Sigmoid colon (tissue), 3 donors: ENCODE results near the gene PTK7.

ENCODE experiments used
- CTCF ChIP-seq, 4 experiments: fragments of 450-650 bp in 3 of 4; fragments of 200-600 bp in 1 of 4; IDR thresholded peaks; one replicate each; pipeline ENCODE4 v1.5.1; 2016 to 2019; ENCODE audit warnings: antibody characterized with exemption in 4 of 4, mild to moderate bottlenecking in 3 of 4, moderate library complexity in 2 of 4
- POLR2A ChIP-seq, 2 donors: fragments of 450-650 bp; IDR thresholded peaks; one replicate each; pipeline ENCODE4 v1.6.1; 2016; ENCODE audit warnings: antibody characterized with exemption in 2 of 2, mild to moderate bottlenecking in 2 of 2, moderate library complexity in 2 of 2

- TF ChIP-seq CTCF (IDR thresholded peaks at IDR 0.05) (no peak), POLR2A (IDR thresholded peaks at IDR 0.05) (no peak)
Observed at GRCh38 chr6:43127877-43128276, 51.8 kb downstream of the PTK7 start.
